ENCODE results near the gene FRS3. TPM values are rescaled to one million over a fixed set of nuclear protein-coding genes. Genes with fewer than 3 reads are reported as not detected.

The FRS3 gene
- total RNA-seq, 4 donors from 2014 or later, result 4.4 to 11.4 (median 7.5) TPM

DNA sequence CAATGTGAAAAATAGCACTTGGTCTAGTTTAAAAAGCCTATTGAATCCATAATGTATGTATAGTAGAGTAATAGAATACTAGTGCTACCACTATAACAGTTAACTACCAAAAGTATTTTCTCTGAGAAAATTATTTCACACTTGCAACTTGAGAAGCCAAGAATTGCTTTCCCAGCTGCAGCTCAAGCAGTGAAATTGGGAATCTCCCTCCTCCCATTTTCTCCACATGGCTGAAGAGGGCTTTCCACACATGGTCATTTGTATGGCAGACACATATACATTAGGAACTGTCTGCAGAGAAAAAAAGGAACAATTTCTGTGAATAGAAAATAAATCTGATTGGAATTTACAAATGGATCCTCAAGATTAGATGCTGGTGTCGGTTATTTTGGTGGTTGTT, 42.3 kb upstream of the FRS3 start:
- H3K9me3 ChIP-seq, result no peaks in the 10 kb centered on the region
- no peaks in the 10 kb centered on the region for H3K27me3 ChIP-seq
- WGBS, 2 donors, result 90 to 97% methylated on average over 1 of the region's 1 CpG
- DNase-seq (ENCODE audit: low spot score in 2 of 2), result no peak
- H3K27ac ChIP-seq, result no peak overlapping the region
- no peaks in the 10 kb centered on the region for H3K4me1 ChIP-seq
- TF ChIP-seq POLR2A (IDR thresholded peaks at IDR 0.05) (no peak), EP300 (IDR thresholded peaks at IDR 0.05) (no peak)
- TF ChIP-seq, protein P1, sequence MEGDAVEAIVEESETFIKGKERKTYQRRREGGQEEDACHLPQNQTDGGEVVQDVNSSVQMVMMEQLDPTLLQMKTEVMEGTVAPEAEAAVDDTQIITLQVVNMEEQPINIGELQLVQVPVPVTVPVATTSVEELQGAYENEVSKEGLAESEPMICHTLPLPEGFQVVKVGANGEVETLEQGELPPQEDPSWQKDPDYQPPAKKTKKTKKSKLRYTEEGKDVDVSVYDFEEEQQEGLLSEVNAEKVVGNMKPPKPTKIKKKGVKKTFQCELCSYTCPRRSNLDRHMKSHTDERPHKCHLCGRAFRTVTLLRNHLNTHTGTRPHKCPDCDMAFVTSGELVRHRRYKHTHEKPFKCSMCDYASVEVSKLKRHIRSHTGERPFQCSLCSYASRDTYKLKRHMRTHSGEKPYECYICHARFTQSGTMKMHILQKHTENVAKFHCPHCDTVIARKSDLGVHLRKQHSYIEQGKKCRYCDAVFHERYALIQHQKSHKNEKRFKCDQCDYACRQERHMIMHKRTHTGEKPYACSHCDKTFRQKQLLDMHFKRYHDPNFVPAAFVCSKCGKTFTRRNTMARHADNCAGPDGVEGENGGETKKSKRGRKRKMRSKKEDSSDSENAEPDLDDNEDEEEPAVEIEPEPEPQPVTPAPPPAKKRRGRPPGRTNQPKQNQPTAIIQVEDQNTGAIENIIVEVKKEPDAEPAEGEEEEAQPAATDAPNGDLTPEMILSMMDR (IDR thresholded peaks at IDR 0.05), result no peak
- H3K36me3 ChIP-seq, result no peaks in the 10 kb centered on the region
- H3K4me3 ChIP-seq, result no peak overlapping the region

GRCh38 chr6:41821266-41821665, 41.6 kb upstream of the FRS3 start:
- H3K36me3 ChIP-seq, result no peaks in the 10 kb centered on the region
- TF ChIP-seq, protein P1 (IDR thresholded peaks at IDR 0.05), result no peak
- no peak for TF ChIP-seq EP300 (IDR thresholded peaks at IDR 0.05)
- TF ChIP-seq POLR2A (IDR thresholded peaks at IDR 0.05), result no peak
- 88 to 91% methylated on average over 4 of the region's 4 CpGs for WGBS, 2 donors
- H3K27me3 ChIP-seq, result no peaks in the 10 kb centered on the region
- DNase-seq (ENCODE audit: low spot score in 2 of 2), result no peak
- H3K4me1 ChIP-seq, result no peaks in the 10 kb centered on the region
- no peak overlapping the region for H3K27ac ChIP-seq
- H3K4me3 ChIP-seq, result no peak overlapping the region
- no peaks in the 10 kb centered on the region for H3K9me3 ChIP-seq

- DNase-seq (ENCODE audit: low spot score in 2 of 2), result no peak
- Histone ChIP-seq H3K4me3 (no peak overlapping the region), H3K36me3 (no peaks in the 10 kb centered on the region), H3K4me1 (no peaks in the 10 kb centered on the region), H3K27me3 (no peaks in the 10 kb centered on the region), H3K9me3 (no peaks in the 10 kb centered on the region), H3K27ac (no peak overlapping the region)
- WGBS, 2 donors, result 80 to 83% methylated on average over 4 of the region's 4 CpGs
- TF ChIP-seq, protein P1 (IDR thresholded peaks at IDR 0.05), result no peak
- TF ChIP-seq EP300 (IDR thresholded peaks at IDR 0.05) (no peak), POLR2A (IDR thresholded peaks at IDR 0.05) (no peak)
Observed at GRCh38 chr6:41818271-41819054, 38.8 kb upstream of the FRS3 start.

DNA sequence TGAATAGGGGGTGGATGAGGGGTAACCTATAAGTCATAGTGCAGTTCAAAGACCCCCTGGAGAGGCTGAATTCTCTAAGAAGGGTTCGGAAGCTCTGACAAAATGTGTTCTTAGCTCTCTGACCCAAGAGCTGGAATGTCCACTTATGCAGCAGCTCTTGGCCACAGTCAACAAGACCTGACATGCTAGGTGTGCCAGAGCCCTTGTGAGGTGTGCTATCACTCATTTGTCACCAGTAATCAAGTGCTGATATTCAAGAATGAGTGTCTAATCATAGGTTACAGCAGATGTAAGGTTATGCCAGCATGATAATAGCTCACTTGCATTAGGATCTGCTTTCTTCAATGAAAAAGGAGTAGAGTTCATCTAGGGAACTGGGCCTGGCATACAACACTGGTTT, 35.9 kb upstream of the FRS3 start:
- Histone ChIP-seq H3K4me3 (no peak overlapping the region), H3K36me3 (no peaks in the 10 kb centered on the region), H3K27ac (no peak overlapping the region), H3K9me3 (no peaks in the 10 kb centered on the region), H3K27me3 (no peaks in the 10 kb centered on the region), H3K4me1 (no peaks in the 10 kb centered on the region)
- no peak for DNase-seq (ENCODE audit: low spot score in 2 of 2)
- WGBS, 2 donors, result 92 to 95% methylated on average over 1 of the region's 1 CpG
- no peak for TF ChIP-seq POLR2A (IDR thresholded peaks at IDR 0.05)
- no peak for TF ChIP-seq EP300 (IDR thresholded peaks at IDR 0.05)
- TF ChIP-seq, protein P1 (IDR thresholded peaks at IDR 0.05), result no peak

GRCh38 chr6:41814629-41815028, 34.9 kb upstream of the FRS3 start:
- TF ChIP-seq POLR2A (IDR thresholded peaks at IDR 0.05) (no peak), EP300 (IDR thresholded peaks at IDR 0.05) (no peak)
- TF ChIP-seq, protein P1 (IDR thresholded peaks at IDR 0.05), result no peak
- no peaks in the 10 kb centered on the region for H3K36me3 ChIP-seq
- no peak for DNase-seq (ENCODE audit: low spot score in 2 of 2)
- no peak overlapping the region for H3K4me3 ChIP-seq
- no peak overlapping the region for H3K27ac ChIP-seq
- H3K27me3 ChIP-seq, result no peaks in the 10 kb centered on the region
- WGBS, 2 donors, result 70 to 74% methylated on average over 4 of the region's 4 CpGs
- H3K4me1 ChIP-seq, result no peaks in the 10 kb centered on the region
- H3K9me3 ChIP-seq, result no peaks in the 10 kb centered on the region

Measured in tibial nerve (tissue), 4 donors.